Skeletal muscle tissue (tissue), 4 donors: Measurements from ENCODE around the gene ADGRL2. TPM values are rescaled to one million over a fixed set of nuclear protein-coding genes. Genes with fewer than 3 reads are reported as not detected.

Experiments used
- H3K27ac ChIP-seq: one replicate; pipeline ENCODE4 v1.7.0; 2013; ENCODE audit warnings: mild to moderate bottlenecking, low read depth, low read length, inconsistent platforms
- H3K27me3 ChIP-seq, 3 donors: one replicate each; pipeline ENCODE4 v1.7.0; 2013; ENCODE audit warnings: low read length in 3 of 3; ENCODE audit not compliant: control insufficient read depth in 3 of 3, insufficient read depth in 3 of 3
- H3K36me3 ChIP-seq, 3 donors: one replicate each; pipeline ENCODE4 v1.7.0; 2013; ENCODE audit warnings: low read length in 3 of 3; ENCODE audit not compliant: control insufficient read depth in 3 of 3, insufficient read depth in 3 of 3
- H3K4me1 ChIP-seq, 3 donors: one replicate each; pipeline ENCODE4 v1.7.0; 2013; ENCODE audit warnings: low read length in 3 of 3, mild to moderate bottlenecking in 3 of 3; ENCODE audit not compliant: control insufficient read depth in 3 of 3, insufficient read depth in 3 of 3
- H3K4me3 ChIP-seq, 3 donors: one replicate each; pipeline ENCODE4 v1.7.0; 2013; ENCODE audit warnings: low read length in 3 of 3
- H3K9ac ChIP-seq, 3 donors: one replicate each; pipeline ENCODE4 v1.7.0; 2013; ENCODE audit warnings: low read length in 3 of 3, mild to moderate bottlenecking in 3 of 3, moderate library complexity in 2 of 3, low read depth in 1 of 3
- H3K9me3 ChIP-seq, 3 donors: one replicate each; pipeline ENCODE4 v1.7.0; 2013; ENCODE audit warnings: low read length in 3 of 3; ENCODE audit not compliant: control insufficient read depth in 3 of 3
- total RNA-seq: library from RNA; depleted of rRNA; stranded (reverse); fragments of >200 nt; gene quantifications from one replicate; pipeline ENCODE4 v1.2.3, GENCODE V29; 2014
- donor health status: Osteomylitis.

Gene ADGRL2
- total RNA-seq, 1 donor from 2014 or later = 93.4 TPM

DNA sequence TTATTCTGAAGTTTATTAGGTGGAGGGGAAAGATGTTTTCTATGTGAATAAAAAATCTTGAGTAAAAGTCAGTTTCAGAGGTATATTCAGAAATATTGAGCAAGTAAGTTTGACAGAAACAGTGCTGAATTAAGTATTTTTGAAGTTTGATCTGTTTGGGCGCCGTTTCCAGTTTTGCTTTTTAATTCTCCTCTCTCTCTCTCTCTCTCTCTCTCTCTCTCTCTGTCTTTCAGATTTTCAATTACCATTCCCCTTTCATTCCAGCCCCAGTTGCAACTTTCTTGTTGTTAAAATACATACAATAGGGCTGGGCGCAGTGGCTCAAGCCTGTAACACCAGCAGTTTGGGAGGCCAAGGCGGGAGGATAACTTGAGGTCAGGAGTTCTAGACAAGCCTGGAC, 24.0 kb downstream of the ADGRL2 start:
- no peak overlapping the region for H3K27ac ChIP-seq
- no peaks in the 10 kb centered on the region for H3K9me3 ChIP-seq
- no peak overlapping the region for H3K4me3 ChIP-seq
- H3K4me1 ChIP-seq = no peaks in the 10 kb centered on the region
- H3K27me3 ChIP-seq = no peaks in the 10 kb centered on the region
- H3K9ac ChIP-seq = no peak overlapping the region
- H3K36me3 ChIP-seq = no peaks in the 10 kb centered on the region

DNA sequence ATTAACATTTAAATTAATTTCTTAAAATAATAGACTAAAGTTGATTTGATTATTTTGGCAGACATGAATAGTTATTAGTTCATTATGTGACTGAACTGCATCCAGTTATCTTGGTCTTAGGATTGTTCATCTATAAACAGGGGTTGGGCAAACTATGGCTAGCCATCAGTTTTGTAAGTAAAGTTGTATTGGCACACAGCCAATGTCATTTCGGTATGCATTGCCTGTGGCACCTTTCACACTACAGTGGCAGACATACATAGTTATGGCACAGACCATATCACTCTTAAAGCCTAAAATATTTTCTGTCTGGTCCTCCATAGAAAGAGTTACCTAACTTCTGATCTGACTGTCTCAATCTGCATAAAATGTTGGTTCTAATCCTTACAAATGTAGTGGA, 27.2 kb downstream of the ADGRL2 start:
- no peaks in the 10 kb centered on the region for H3K27me3 ChIP-seq

DNA sequence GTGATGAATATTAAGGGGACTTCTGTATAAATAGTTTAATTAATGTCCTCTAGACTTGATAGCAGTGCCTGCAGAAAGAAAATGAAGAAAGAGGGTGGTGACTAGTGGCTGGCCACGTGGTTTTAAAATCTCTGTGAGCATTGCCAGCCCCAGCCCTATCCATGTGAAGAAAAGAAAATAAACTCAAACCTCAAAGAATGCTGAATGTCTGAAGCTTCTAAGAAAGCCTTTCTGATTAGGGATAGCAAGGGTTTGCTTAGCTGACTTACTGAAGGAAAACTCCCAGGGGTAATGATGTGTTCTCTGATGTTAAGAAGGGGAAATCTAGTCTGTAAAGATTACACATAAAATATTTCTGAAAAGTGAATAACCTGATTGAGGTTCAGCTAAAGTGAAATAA, 31.8 kb downstream of the ADGRL2 start:
- no peaks in the 10 kb centered on the region for H3K4me1 ChIP-seq

More for the DNA sequence above, 27.2 kb downstream of the ADGRL2 start:
- Histone ChIP-seq H3K4me3 (no peak overlapping the region), H3K27ac (no peak overlapping the region), H3K9ac (no peak overlapping the region), H3K4me1 (no peaks in the 10 kb centered on the region), H3K36me3 (no peaks in the 10 kb centered on the region), H3K9me3 (no peaks in the 10 kb centered on the region)

DNA sequence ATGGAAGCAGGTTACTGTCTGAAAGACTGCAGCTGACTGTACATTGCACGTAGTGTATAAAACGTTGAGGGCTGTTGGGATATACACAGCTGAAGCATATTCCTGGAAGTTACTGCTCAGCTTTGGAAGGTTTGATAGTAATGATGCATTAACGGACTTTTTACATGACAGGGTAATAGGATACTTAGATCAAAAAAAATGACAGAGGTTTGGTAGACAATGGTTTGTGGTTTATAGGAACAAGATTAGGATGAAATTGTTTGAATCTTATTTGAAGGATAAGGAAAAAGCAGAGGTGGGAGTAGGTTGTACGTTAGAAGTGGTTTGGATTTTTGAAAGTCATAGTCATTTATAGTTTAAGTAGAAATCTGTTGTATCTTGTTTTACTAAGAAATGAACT, 33.0 kb downstream of the ADGRL2 start:
- Histone ChIP-seq H3K27me3 (no peaks in the 10 kb centered on the region), H3K27ac (no peak overlapping the region), H3K4me3 (no peak overlapping the region), H3K9ac (no peak overlapping the region), H3K9me3 (no peaks in the 10 kb centered on the region), H3K4me1 (no peaks in the 10 kb centered on the region), H3K36me3 (no peaks in the 10 kb centered on the region)

More for the DNA sequence above, 31.8 kb downstream of the ADGRL2 start:
- no peaks in the 10 kb centered on the region for H3K27me3 ChIP-seq
- H3K36me3 ChIP-seq = no peaks in the 10 kb centered on the region
- H3K9me3 ChIP-seq = no peaks in the 10 kb centered on the region
- no peak overlapping the region for H3K9ac ChIP-seq
- no peak overlapping the region for H3K27ac ChIP-seq
- no peak overlapping the region for H3K4me3 ChIP-seq

DNA sequence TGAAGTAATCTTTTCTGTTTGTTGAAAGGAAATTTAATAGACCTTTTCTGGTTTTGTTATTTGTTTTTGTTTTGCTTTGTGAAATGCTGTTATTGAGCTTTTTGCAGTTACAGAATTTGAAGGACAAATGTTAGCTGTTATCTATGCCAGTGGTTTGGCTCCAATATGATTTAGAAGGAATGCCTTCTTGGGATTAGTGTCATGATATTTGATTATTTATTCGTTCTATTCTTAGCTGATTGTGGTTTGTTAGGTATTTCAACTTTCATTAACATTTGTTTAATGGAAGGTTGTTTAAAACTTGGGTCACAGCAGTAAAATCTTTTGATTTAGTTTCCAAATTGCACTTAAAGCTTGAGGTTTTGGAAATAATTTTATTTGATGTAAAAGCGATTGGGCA, 33.5 kb downstream of the ADGRL2 start:
- H3K27ac ChIP-seq = no peak overlapping the region
- H3K27me3 ChIP-seq = no peaks in the 10 kb centered on the region
- no peaks in the 10 kb centered on the region for H3K9me3 ChIP-seq
- H3K9ac ChIP-seq = no peak overlapping the region
- H3K4me1 ChIP-seq = no peaks in the 10 kb centered on the region
- H3K4me3 ChIP-seq = no peak overlapping the region
- H3K36me3 ChIP-seq = no peaks in the 10 kb centered on the region

DNA sequence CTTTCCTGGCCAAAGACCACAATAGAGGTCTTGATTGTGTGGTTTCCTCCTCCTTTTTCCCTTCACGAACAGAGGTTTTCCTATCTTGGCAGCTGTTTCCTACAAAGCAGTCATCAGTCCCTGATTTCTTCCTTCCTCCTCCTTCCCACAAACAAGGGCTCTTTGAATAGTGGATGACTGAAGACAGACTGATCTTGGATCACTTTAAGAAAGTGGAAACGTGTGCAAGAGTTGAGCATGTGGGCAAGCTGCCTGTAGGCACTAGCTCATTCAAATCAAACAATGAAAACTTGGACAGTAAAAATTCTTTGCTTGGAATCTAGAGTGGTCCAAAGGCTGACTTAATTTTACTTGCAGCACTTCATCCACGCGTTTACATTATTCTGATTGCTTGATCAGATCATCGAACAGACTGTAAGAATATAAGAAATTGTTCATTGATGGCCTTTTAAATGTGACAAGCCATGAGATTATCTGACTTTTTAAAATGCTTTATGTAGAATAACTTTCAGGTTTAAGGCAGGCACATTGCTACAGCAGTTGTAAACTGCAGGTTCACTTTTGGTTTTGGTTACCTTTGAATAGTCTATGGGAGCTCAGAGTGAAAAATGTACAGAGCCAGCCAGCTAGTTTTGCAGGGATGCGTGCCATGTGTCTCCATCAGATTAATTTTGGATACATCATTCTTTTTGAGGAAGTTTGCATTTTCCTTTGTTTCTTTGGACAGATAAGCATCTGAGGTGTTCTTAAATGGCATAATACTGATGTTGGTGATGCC, 34.4 kb downstream of the ADGRL2 start:
- no peak overlapping the region for H3K4me3 ChIP-seq
- no peak overlapping the region for H3K27ac ChIP-seq
- no peaks in the 10 kb centered on the region for H3K4me1 ChIP-seq

DNA sequence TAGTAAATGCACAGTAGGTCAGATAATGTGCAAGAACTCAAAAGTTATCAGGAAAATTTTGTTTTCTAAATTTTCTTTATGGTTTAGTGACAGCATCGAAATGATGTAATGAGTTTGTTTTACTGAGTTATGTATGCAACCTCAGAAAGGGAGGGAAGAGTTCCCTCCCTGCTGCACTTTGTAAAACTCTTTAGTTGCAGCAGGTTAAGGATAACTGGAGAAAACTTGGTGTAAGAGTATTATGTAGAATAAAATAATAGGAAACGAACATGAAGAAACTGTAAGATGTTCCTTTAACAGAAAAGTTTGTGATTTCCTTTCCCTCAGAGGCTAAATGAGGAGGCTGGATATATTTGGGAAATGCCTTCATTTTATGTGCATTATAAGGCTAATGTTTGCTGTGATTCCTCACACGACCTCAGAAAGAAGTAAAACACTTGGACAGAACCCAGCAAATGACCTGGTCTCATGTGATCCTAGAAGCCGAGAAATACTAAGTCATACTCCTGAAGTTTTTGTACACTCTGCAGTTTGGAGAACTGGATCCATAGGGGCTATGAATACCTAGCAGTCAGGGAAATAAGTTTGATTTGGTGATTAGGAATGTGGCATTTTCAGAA, 35.4 kb downstream of the ADGRL2 start:
- Histone ChIP-seq H3K9me3 (no peaks in the 10 kb centered on the region), H3K4me3 (no peak overlapping the region), H3K4me1 (no peaks in the 10 kb centered on the region), H3K9ac (no peak overlapping the region), H3K27me3 (no peaks in the 10 kb centered on the region), H3K36me3 (no peaks in the 10 kb centered on the region), H3K27ac (no peak overlapping the region)

More for the DNA sequence above, 34.4 kb downstream of the ADGRL2 start:
- H3K9me3 ChIP-seq = no peaks in the 10 kb centered on the region
- no peak overlapping the region for H3K9ac ChIP-seq
- H3K36me3 ChIP-seq = no peaks in the 10 kb centered on the region
- H3K27me3 ChIP-seq = no peaks in the 10 kb centered on the region

DNA sequence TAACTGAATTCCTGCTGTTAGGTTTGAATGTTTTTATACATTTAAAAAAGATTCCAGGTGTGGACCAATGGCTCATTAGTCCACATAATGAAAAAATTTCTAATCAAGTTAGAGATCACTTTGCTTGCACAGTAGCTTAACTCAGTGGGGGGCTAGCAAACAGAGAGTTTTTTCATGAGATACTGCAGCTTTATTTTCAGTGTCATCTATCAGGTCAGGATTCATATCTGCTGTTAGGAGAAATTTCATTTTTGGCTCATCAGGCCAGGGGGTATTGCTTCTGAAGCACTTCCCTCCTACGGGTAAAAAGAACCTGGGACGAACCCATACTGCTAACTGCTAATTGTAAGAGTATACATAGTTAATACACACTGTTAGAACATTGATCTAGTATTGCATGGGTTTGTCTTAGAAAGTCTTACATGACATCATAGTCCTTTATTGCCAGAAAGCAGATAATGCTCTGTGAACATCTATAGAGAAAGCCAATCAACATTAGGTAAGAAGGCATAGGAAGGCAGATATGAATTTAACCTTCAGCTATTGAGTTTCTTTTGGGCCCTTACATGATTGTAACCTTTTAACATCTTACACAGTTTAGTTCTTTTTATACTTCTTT, 38.0 kb downstream of the ADGRL2 start:
- Histone ChIP-seq H3K9ac (no peak overlapping the region), H3K27me3 (no peaks in the 10 kb centered on the region), H3K9me3 (no peaks in the 10 kb centered on the region)

DNA sequence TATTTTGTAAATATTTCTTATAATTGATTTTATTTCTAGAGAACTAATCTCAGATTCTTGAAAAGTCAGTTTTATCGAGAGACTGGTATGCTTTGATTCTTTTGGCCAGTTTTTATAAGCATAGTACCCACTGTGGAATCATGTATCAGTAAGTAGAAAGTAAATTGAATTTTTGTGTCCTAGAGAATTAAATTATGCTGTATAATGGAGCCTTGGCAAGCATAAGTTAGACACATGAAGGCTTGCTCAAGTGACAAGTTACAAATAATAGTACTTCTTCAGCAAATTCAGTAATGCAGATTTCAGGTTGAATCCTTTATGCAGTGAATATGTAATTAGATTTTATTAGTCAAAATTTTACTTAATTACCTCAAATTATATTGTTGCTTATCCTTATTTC, 40.1 kb downstream of the ADGRL2 start:
- no peak overlapping the region for H3K27ac ChIP-seq
- no peaks in the 10 kb centered on the region for H3K36me3 ChIP-seq
- H3K27me3 ChIP-seq = no peaks in the 10 kb centered on the region
- H3K4me1 ChIP-seq = no peaks in the 10 kb centered on the region
- H3K9ac ChIP-seq = no peak overlapping the region
- H3K9me3 ChIP-seq = no peaks in the 10 kb centered on the region
- H3K4me3 ChIP-seq = no peak overlapping the region

More for the DNA sequence above, 38.0 kb downstream of the ADGRL2 start:
- Histone ChIP-seq H3K4me1 (no peaks in the 10 kb centered on the region), H3K36me3 (no peaks in the 10 kb centered on the region), H3K4me3 (no peak overlapping the region), H3K27ac (no peak overlapping the region)

DNA sequence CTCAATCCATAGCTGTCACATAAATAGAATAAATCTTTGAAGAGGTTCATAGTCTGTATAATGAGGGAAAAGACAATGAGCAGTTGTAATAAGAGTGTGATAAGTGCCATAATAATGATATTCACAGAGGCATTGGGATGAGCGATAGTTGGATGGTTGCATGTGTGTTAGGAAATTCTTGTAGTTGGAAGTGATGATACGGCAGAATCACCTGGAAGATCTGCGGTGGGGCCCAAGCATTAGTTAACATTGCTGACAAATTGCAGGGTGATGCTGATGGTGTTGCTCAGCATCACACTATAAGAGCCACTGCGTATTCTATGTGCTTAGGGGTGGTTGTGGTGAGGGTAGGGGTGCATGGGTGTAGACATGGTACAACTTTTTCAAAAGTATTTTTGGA, 41.1 kb downstream of the ADGRL2 start:
- H3K27me3 ChIP-seq = no peaks in the 10 kb centered on the region
- no peak overlapping the region for H3K9ac ChIP-seq
- no peaks in the 10 kb centered on the region for H3K9me3 ChIP-seq
- no peaks in the 10 kb centered on the region for H3K36me3 ChIP-seq
- no peak overlapping the region for H3K4me3 ChIP-seq
- no peak overlapping the region for H3K27ac ChIP-seq
- H3K4me1 ChIP-seq = no peaks in the 10 kb centered on the region
